IPS-NIHi11 (cell line): ENCODE measurements around the gene AEBP1.

ENCODE experiments used
- DNase-seq: peaks from one replicate; pipeline ENCODE4 v3.0.0; 2012; ENCODE audit warnings: mixed read lengths, low spot score

Gene AEBP1

GRCh38 chr7:44142028-44142427, 37.9 kb downstream of the AEBP1 start:
- DNase-seq: no peak

- DNase-seq: no peak
Measured at GRCh38 chr7:44143646-44144250, 39.6 kb downstream of the AEBP1 start.

DNA sequence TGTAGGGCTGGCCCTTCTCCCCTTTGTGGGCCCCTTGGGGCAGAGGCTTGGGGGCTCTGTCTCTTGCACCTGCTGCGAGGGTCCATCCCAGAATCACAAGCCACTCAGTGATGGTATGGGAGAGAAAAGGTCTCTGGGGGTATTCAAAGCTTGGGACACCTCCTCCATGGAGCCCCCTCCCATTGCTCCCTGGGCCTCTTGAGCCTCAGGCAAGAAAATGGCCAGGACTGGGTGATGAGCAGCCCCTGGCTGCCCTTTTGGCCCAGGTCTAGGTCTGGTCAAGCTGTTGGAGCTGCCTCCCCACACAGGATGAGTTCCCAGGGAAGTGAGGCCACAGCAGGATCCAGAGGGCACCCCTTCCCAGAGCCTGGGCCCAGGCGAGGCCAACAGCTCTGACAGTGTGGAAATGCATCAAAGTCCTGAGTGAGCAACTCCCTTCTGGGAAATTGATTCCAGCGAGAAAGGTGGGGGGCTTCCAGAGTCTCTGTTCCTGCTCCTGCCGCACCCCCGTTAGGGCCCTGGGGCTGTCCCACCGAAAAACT, 40.4 kb downstream of the AEBP1 start:
- DNase-seq: no peak

GRCh38 chr7:44144968-44145478, 40.9 kb downstream of the AEBP1 start:
- peak; percentile 38 for DNase-seq

DNA sequence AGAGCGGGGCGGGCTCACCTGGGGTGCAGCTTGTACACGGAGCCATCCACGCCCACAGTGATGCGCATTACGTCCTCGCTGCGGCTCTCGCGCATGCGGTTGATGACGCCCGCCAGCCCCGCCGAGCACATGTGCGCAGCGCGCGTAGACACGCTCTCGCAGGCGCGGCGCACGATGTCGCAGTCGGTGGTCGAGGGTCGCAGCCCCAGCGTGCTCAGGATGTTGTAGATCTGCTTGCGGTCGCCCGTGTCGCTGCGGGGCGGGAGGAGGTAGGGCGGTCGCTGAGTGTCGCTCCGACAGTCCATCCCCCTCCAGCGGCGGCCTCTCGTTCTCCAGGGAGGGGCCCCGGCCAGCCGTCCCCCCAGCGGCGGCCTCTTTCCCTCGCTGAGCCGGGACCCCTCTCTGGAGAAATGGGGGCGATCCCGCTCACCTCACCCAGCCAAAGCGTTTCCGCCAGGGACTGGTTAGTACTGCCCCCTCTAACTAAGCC, 41.4 kb downstream of the AEBP1 start:
- peak; percentile 51 for DNase-seq

- DNase-seq: peak; percentile 99
Measured at GRCh38 chr7:44145969-44146911, 42.1 kb downstream of the AEBP1 start.

- DNase-seq: no peak
Measured at GRCh38 chr7:44147026-44147991, 43.2 kb downstream of the AEBP1 start.

GRCh38 chr7:44148166-44148565, 44.0 kb downstream of the AEBP1 start:
- DNase-seq: no peak

DNA sequence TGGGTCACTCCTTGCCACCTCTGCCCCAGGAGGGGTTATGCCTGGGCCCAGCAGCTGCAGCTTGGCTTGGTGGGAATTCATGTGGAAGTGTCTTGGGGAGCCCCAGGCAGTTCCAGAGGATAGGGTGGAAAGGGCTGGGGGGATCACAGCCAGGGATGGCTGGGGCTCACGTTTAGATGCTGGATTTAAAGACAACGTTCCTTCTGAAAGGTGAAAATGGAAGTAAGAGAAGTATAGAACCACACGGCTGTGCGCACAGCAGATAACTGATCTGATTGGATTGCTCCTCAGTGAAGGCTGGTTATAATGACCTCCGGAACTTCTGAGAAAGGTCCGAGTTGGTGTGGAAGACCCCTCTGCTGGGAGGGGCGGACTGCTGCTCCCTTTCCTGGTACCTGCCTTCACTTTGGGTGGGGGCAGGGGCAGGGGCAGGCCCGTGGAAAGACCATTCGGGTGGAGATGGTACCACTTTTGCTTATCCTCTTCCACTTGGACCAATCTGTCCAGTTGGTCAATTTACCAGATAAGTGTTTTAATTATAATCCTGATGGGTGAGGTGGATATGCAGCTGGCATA, 44.9 kb downstream of the AEBP1 start:
- DNase-seq: no peak

GRCh38 chr7:44149571-44150465, 45.7 kb downstream of the AEBP1 start:
- DNase-seq: no peak

DNA sequence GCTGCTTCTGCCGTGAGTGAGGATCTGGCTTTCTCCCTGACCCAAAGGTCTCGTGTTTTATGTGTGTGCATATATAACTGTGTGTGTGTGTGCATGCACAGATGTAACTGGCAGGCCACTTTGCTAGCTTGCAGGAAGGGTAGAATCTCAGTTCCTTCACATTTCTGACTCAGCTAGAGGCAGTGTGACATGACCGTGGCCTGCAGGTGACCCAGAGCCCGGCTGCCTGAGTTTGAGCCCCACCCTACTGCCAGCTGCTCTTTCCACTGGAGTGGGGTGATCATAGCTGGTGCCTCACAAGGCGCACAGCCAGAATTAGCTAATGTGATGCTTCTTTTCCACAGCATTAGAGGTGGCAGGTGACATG, 46.3 kb downstream of the AEBP1 start:
- DNase-seq: no peak

GRCh38 chr7:44150966-44151941, 47.1 kb downstream of the AEBP1 start:
- DNase-seq: no peak

- DNase-seq: no peak
Measured at GRCh38 chr7:44151956-44152355, 47.8 kb downstream of the AEBP1 start.

DNA sequence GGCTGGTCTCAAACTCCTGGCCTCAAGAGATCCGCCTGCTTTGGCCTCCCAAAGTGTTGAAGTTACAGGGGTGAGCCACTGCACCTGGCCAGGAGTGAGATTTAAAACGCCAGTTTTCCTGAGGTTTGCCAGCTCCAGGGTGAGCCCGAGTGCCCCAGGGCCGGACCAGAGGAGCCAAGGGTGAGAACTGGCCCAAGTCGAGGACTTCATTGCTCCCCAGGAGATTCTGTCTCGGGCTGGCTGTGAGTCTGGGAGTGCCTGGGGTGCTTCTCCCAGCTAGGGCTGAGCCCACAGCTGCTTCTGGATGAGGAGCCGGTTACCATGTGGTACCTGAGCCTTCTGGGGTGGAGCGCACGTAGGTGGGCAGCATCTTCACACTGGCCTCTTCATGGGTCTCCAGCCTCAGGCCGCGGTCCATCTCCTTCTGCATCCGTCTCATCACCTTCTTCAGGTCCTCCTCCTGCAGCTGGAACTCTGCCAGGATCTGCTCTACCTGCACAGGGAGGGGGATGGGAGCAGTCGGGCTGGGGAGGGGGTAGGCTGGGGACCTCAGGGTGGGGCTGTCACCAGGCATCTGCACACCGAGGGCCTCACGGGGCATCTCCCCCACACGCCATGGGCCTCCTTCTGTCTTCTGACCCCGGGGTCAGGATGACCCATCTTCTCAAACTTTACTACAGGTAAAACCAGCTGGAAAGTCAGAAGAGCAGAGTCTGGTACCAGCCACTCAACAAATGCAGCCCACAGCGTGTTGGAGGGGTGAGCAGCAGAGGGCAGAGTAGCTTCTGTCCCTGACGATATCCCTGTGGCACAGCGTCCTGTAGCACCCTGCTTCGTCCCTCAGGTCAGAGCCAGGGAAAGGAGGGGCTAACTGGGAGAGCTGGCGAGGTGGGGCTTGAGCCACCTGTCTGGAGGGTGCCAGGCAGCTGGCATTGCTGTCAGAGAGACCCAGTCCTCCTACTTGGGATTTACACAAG, 49.1 kb downstream of the AEBP1 start:
- DNase-seq: no peak

DNA sequence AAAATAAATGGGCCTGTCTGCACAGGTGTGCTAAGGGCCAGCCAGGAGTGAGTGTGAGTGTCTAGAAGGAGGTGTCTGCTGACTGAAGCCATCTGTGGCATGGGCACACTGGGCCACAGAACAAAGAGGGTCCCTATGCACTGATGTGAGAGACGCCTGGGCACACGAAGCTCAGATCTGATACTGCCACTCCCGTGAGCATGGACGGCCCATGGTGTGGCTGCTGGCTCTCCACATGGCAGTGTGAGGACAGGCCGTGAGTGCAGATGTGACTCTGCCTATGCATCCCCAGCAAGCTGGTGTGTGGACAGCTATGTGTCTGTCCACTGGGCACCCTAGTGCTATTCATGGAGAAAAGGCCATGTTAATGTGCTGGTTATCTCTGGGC, 49.8 kb downstream of the AEBP1 start:
- DNase-seq: no peak

- DNase-seq: no peak
Measured at GRCh38 chr7:44154703-44155102, 50.6 kb downstream of the AEBP1 start.
